ENCODE data around the gene RBM12.
"Not testable (repeated sequence)": the region's sequence is repeated elsewhere in the genome, so short reads cannot be mapped to it uniquely, and the experiment has no call there.

Gene RBM12

DNA sequence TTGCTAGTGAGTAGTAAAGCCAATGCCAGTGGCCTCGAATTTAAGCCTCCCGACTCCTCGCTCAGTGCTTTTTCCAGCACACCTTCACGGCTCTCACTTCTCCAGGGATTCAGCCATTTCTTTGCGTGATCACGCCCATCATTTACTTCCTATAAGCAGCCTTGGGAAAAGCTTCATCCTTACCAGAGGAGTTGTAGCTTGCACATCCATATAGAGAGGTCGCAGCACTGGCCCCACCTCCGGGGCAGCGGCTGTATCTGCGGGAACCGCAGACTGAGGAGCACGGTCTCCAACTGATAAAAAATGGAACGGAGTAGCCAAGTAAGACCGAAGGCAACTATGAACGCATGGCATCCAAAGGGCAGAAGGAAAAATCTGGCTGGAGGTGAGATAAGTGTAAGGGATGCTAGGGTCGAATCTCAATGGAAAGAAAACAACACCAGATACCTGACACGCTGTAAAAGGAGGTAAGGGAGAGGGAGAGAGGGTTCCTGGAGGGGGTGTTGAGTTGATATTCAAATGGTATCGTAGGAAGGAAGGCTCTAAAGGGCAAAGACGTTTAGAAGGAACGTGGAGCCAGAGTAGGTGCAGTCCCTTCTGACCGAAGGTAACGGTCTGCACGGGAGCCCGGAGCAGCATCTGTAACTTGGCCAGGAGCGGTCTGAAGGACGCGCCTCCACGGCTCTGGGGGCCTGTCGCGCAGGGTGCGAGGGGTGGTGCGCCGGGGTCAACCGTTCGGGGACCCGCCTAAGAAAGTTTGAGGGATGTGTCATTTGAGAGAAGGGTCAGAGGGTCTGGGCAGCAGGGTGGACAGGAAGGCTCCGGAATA, 33.8 kb upstream of the RBM12 start:
- no peak for DNase-seq

GRCh38 chr20:35697696-35698297, 33.1 kb upstream of the RBM12 start:
- no peak for DNase-seq

GRCh38 chr20:35695978-35696377, 31.3 kb upstream of the RBM12 start:
- DNase-seq, result no peak

- no peak for DNase-seq
Measured at GRCh38 chr20:35695245-35695749, 30.6 kb upstream of the RBM12 start.

- no peak for DNase-seq
Measured at GRCh38 chr20:35690265-35690664, 25.6 kb upstream of the RBM12 start.

GRCh38 chr20:35686872-35687271, 22.2 kb upstream of the RBM12 start:
- DNase-seq, result not testable (repeated sequence)

DNA sequence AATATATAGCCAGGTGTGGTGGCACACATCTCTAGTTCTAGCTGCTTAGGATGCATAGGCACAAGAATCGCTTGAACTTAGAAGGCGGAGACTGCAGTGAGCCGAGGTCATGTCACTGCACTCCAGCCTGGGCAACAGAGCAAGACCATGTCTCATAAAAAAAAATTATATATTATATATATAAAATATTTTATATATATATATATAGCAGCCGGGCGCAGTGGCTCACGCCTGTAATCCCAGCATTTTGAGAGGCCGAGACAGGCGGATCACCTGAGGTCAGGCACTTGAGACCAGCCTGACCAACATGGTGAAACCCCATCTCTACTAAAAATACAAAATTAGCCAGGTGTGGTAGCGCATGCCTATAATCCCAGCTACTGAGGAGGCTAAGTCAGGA, 20.7 kb upstream of the RBM12 start:
- not testable (repeated sequence) for DNase-seq

GRCh38 chr20:35681960-35682359, 17.3 kb upstream of the RBM12 start:
- DNase-seq, result no peak

DNA sequence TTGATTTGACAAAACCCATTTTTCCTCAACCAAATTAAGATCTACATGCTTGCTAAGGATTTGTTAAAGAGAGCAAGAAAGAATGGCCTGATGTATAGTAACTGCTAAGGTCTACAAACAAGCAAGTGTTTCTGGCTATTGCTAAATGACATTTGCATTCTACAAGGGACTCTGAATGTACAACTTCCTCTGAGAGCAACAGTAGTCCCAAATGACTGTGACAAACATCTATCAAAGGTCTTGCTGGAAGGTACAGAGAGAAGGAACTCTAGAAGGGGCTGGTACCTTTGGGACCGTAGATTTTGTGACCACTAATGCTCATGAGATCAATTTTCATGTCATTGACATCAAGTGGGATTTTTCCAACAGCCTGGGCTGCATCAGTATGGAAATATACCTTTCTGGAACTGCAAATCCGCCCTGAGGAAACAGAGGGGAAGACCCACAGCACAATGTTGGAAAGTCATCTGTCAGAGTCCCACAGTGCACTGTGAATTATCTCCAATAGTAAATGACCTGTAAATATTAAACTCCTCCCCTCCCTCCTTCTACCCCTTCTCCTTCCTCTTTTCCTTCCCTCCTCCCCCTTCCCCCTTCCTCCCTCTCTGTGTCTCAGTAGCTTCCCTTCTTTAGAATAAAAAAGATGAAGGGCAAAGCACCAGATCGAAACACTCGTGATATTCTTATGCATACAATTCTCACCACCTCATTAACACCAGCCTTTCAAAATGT, 15.9 kb upstream of the RBM12 start:
- no peak for DNase-seq

DNA sequence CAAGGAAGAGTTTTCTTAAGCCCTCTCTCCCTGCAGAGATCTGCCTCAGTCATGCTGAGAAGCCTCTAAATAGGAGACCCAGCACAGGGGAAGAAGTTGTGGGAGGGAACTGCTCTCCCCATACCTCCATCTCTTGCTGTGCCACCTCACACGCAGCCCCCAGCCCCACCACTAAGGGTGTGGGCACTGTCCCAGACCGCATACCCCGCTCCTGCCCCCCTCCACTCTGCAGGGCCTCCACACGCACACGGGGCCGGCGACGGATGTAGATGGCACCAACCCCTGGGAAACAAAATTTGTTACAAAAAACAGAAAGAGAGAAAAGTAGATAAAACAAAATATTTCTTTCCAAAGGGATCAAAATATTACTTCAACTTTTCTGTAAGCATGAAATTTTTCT, 10.2 kb upstream of the RBM12 start:
- DNase-seq, result no peak

DNA sequence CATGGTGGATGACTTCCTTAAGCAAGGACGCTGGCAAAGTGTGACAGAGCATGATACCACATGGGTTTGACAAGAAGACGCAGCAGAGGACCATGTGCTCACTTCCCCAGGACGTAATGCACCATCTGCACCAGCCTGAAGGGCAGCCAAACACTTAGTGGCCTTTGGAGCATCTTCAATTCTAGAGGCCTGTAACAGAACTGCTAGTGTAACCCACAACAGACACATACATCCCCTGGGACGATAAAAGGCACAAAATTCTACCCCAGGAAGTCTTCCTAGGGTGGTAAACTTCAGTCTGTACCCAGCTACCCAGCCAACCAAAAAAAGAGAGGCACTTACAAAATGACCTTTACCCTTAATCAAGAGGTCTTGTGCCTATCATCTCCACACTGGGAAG, 9.2 kb upstream of the RBM12 start:
- no peak for DNase-seq

GRCh38 chr20:35669681-35670080, 5.0 kb upstream of the RBM12 start:
- DNase-seq, result no peak

- DNase-seq, result no peak
Measured at GRCh38 chr20:35669221-35669620, 4.5 kb upstream of the RBM12 start.

GRCh38 chr20:35665949-35666288, 1.2 kb upstream of the RBM12 start:
- no peak for DNase-seq

- peak in 1 of 2 experiments; percentile 23 for DNase-seq
Measured at GRCh38 chr20:35663516-35664465, 909 bp downstream of the RBM12 start.

DNA sequence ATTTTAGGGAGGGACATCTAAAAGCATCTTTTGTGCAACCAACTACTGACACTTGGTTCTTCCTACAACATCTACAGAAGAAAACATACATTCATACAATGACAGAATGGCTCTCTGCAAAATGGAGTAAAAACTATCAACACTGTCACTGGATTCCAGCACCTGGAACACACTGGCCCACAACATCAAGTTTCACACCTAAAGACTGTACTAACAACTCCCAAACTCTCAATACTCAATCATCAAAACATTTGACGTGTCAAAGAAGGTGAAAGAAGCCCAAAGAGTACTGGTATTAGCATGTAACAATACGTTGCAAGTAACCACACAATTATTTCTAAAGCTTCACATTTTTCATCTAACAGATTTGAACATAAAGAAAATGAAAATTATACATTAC, 2.1 kb downstream of the RBM12 start:
- DNase-seq, result no peak

DNA sequence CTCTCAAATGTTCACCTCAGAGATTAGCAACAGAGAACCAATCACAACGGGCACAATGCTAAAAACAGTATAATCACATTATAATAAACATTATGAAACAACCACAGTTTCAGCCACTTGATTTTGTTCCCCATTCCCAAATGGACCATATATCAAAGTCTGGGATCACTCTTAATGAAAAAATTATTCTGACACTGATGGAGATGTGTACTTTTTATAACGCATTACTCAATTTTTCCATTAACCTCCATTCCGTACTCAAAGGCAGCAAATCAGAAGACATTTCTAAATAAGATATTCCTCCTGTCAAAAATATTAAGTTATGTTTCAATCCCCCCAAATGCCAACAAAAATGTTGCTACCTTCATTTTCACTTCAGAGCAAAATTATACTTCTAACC, 2.8 kb downstream of the RBM12 start:
- DNase-seq, result no peak

DNA sequence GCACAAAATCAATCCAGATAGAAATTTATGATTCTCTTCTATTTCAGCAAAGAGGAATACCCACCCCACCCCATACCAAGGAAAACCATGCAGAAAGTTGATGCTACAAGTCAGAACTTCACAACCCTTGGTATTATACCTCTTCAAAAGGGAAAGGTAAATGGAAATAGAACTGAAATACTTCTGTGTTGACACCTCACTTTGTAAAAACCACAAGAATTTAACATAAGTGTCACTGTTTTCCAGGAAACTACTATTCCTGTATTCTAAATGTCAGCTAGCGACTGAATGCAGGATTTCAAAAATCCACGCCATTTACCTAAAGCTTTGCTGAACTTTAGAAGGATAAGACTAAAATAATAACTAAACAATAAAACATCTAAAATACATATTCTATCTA, 3.6 kb downstream of the RBM12 start:
- no peak for DNase-seq

GRCh38 chr20:35660122-35660937, 4.4 kb downstream of the RBM12 start:
- DNase-seq, result no peak

DNA sequence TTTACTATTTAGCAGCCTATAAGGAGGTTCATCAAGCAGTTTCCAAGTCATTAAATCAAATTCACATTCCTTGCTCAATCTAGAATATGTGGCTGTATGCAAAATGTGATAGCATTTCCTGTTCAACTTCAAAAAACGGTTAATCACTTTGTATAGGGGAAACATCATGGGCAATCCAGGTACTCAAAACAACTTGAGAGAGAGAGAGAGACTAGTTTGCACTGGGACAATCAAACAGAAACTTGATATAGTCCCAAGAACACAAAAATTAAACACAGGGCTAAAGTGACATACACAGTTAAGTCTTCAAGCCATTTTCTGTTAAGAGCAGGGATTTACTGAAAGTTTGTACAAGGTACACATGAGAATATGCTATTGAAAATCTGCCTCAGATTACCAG, 7.4 kb downstream of the RBM12 start:
- no peak for DNase-seq

DNA sequence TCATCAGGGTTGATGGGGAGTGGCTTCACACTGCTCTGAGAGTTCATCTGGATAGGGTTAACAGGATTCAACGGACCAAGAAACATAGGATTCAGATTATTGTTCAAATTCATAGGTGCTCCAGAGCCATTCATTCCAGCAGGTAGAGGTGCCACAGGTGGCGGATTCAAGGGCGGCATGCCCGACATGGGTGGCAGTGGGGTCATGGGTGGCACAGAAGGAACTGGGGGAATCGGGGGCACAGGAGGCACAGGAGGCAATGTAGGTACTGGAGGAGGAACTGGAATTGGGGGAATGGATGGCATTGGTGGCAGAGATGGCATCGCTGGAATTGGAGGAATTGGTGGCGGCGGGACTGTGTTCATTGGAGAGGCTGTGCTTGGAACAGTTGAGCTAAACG, 10.3 kb downstream of the RBM12 start:
- DNase-seq, result no peak

DNA sequence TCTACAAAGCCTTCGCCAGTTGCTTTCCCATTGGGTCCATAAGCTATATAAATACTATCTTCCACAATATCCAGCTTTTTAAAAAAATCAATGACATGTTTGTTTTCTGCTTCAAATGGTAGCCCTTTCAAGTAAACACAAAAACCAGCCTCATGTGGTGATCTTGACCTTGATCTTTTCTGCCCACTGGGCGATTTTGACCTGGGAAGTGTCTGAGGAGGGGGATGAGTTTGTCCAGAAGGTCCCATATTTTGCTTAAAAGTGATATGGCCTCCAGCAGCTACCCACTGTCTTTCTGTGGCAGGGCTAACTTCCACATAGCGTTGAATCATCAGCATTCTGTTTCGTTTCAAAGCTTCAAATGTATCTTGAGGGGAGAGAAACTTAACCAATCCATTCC, 10.8 kb downstream of the RBM12 start:
- no peak for DNase-seq
